ENCODE measurements around the gene GOLGB1.

DNA sequence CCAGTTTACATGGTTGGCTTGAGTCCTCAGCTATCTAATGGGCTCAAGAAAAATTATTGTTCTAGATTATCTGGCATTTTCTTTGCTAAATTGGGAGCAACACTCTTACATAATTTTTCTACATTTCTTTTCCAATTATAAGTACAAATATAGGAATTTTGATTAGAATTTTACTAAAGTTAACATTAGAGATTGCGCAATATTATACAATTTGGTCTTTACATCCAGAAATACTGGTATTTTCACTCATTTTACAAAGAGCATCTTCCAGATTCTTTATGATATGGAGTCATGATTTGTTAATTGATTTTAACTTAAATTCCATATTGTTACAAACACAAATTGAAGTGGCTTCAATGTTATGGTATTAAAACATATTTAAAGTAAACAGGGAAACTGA, 19.7 kb upstream of the GOLGB1 start:
- TF ChIP-seq, protein P1, sequence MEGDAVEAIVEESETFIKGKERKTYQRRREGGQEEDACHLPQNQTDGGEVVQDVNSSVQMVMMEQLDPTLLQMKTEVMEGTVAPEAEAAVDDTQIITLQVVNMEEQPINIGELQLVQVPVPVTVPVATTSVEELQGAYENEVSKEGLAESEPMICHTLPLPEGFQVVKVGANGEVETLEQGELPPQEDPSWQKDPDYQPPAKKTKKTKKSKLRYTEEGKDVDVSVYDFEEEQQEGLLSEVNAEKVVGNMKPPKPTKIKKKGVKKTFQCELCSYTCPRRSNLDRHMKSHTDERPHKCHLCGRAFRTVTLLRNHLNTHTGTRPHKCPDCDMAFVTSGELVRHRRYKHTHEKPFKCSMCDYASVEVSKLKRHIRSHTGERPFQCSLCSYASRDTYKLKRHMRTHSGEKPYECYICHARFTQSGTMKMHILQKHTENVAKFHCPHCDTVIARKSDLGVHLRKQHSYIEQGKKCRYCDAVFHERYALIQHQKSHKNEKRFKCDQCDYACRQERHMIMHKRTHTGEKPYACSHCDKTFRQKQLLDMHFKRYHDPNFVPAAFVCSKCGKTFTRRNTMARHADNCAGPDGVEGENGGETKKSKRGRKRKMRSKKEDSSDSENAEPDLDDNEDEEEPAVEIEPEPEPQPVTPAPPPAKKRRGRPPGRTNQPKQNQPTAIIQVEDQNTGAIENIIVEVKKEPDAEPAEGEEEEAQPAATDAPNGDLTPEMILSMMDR (IDR thresholded peaks at IDR 0.05): no peak
- no peak for TF ChIP-seq POLR2A (IDR thresholded peaks at IDR 0.05)
